Endodermal cell (in vitro differentiated cells): Measurements from ENCODE around the gene BMP6. TPM values are rescaled to one million over a fixed set of nuclear protein-coding genes. Genes with fewer than 3 reads are reported as not detected.

ENCODE experiments used
- DNase-seq: peaks from one replicate; pipeline ENCODE4 v3.0.0-alpha.2; 2017
- H3K27ac ChIP-seq: 2 replicates; pipeline ENCODE4 v1.5.1; 2013; ENCODE audit warnings: mild to moderate bottlenecking, low read depth, low read length, moderate library complexity
- H3K27me3 ChIP-seq: 2 replicates; pipeline ENCODE4 v1.6.1; 2013; ENCODE audit warnings: mild to moderate bottlenecking, low read length, moderate library complexity; ENCODE audit not compliant: insufficient read depth, control insufficient read depth, poor library complexity, severe bottlenecking
- H3K36me3 ChIP-seq: 2 replicates; pipeline ENCODE4 v1.7.0; 2013; ENCODE audit warnings: mild to moderate bottlenecking, low read length, moderate library complexity; ENCODE audit not compliant: control insufficient read depth, insufficient read depth
- H3K4me1 ChIP-seq: one replicate; pipeline ENCODE4 v1.7.0; 2013; ENCODE audit warnings: low read length; ENCODE audit not compliant: control insufficient read depth, insufficient read depth
- H3K4me3 ChIP-seq: 2 replicates; pipeline ENCODE4 v1.5.1; 2013; ENCODE audit warnings: mild to moderate bottlenecking, low read length, moderate library complexity
- H3K9ac ChIP-seq: 2 replicates; pipeline ENCODE4 v1.6.1; 2013; ENCODE audit warnings: mild to moderate bottlenecking, low read length, moderate library complexity; ENCODE audit not compliant: poor library complexity, severe bottlenecking; ENCODE audit errors: extremely low read depth
- H3K9me3 ChIP-seq: 2 replicates; pipeline ENCODE4 v1.6.1; 2013; ENCODE audit warnings: mild to moderate bottlenecking, low read length, moderate library complexity; ENCODE audit not compliant: control insufficient read depth
- H3K27ac Mint-ChIP-seq: 2 replicates; pipeline ENCODE4 v1.8.0; 2020; ENCODE audit warnings: mixed read lengths
- H3K27me3 Mint-ChIP-seq: 2 replicates; pipeline ENCODE4 v1.8.0; 2021; ENCODE audit warnings: mild to moderate bottlenecking, mixed read lengths; ENCODE audit not compliant: insufficient read depth
- H3K36me3 Mint-ChIP-seq: 2 replicates; pipeline ENCODE4 v1.8.0; 2020; ENCODE audit warnings: low read depth, mixed read lengths
- H3K4me1 Mint-ChIP-seq: 2 replicates; pipeline ENCODE4 v1.8.0; 2020; ENCODE audit warnings: mixed read lengths
- H3K4me3 Mint-ChIP-seq: 2 replicates; pipeline ENCODE4 v1.8.0; 2020; ENCODE audit warnings: mild to moderate bottlenecking, moderate library complexity, mixed read lengths
- H3K9me3 Mint-ChIP-seq: 2 replicates; pipeline ENCODE4 v1.8.0; 2020; ENCODE audit warnings: mild to moderate bottlenecking, mixed read lengths
- CTCF ChIP-seq: fragments of 200-600 bp; sonication (generic); conservative IDR thresholded peaks from 2 replicates; pipeline ENCODE4 v1.5.0; 2021; ENCODE audit warnings: antibody characterized with exemption, mild to moderate bottlenecking
- WGBS, 2 experiments: methylation state at CpG; one replicate each; pipeline versions ENCODE4 v1.1.5 to v1.1.7; 2013; ENCODE audit warnings: missing lambda C conversion rate in 2 of 2, mixed read lengths in 1 of 2; ENCODE audit not compliant: insufficient coverage in 1 of 2, insufficient read length in 1 of 2; 5-methylcytosine and 5-hydroxymethylcytosine counted together
- total RNA-seq, 2 donors: library from RNA; stranded (reverse); fragmentation: NEBNext Ultra II Directional in 1 of 2; extraction: Animal tissue kit (Norgen Biotek cat#: 25700) in 1 of 2; gene quantifications; 2 replicates in 1 of 2; 3 replicates in 1 of 2; pipeline ENCODE4 v1.2.1, GENCODE V29; 2021

BMP6 gene
- total RNA-seq, 2 donors from 2014 or later: 0.62 to 0.71 TPM

DNA sequence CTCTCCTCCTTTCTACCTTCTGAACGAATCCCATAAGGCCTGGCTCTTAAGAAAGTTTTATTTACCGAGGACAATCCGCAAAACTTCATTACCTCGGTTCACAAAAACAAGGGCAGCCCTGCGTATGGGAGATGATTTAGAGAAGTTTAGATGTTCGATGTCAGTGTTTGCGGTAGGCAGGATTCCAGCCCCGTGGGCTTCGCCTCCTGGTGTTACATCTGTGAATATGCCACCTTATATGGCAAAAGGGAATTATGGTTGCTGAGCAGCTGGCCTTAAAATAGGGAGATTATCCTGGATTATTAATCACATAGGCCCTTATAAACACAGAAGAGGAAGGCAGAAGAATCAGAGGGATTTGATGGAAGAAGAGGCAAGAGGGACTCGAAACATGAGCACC is 21.1 kb downstream of the BMP6 start:
- no peaks in the 10 kb centered on the region for H3K9me3 Mint-ChIP-seq
- no peak overlapping the region for H3K4me3 Mint-ChIP-seq
- Histone ChIP-seq H3K9me3 (no peaks in the 10 kb centered on the region), H3K27ac (no peak overlapping the region), H3K36me3 (no peaks in the 10 kb centered on the region), H3K4me3 (no peak overlapping the region), H3K4me1 (no peaks in the 10 kb centered on the region), H3K9ac (no peak overlapping the region), H3K27me3 (peaks cover 36% of the 10 kb centered on the region)
- H3K27me3 Mint-ChIP-seq: peaks cover 17% of the 10 kb centered on the region
- no peak for DNase-seq
- no peaks in the 10 kb centered on the region for H3K36me3 Mint-ChIP-seq
- 89 to 94% methylated on average over 3 to 10 of the region's 10 CpGs for WGBS, 2 experiments
- peaks cover 7% of the 10 kb centered on the region for H3K4me1 Mint-ChIP-seq
- H3K27ac Mint-ChIP-seq: no peak overlapping the region
- peak; percentile 42 for TF ChIP-seq CTCF

GRCh38 chr6:7747433-7747832 is 21.5 kb downstream of the BMP6 start:
- H3K9me3 Mint-ChIP-seq: no peaks in the 10 kb centered on the region
- H3K4me1 Mint-ChIP-seq: peaks cover 3% of the 10 kb centered on the region
- no peak for TF ChIP-seq CTCF
- Histone ChIP-seq H3K4me3 (no peak overlapping the region), H3K9me3 (no peaks in the 10 kb centered on the region), H3K27ac (no peak overlapping the region), H3K36me3 (no peaks in the 10 kb centered on the region), H3K9ac (no peak overlapping the region), H3K4me1 (no peaks in the 10 kb centered on the region), H3K27me3 (peaks cover 40% of the 10 kb centered on the region)
- DNase-seq: no peak
- 88 to 95% methylated on average over 4 to 5 of the region's 5 CpGs for WGBS, 2 experiments
- H3K27ac Mint-ChIP-seq: no peak overlapping the region
- no peak overlapping the region for H3K4me3 Mint-ChIP-seq
- peaks cover 15% of the 10 kb centered on the region for H3K27me3 Mint-ChIP-seq
- no peaks in the 10 kb centered on the region for H3K36me3 Mint-ChIP-seq

- H3K9me3 Mint-ChIP-seq: no peaks in the 10 kb centered on the region
- H3K27me3 Mint-ChIP-seq: peaks cover 18% of the 10 kb centered on the region
- no peak for DNase-seq
- H3K4me3 Mint-ChIP-seq: no peak overlapping the region
- no peak overlapping the region for H3K9ac ChIP-seq
- no peak overlapping the region for H3K4me3 ChIP-seq
- H3K9me3 ChIP-seq: no peaks in the 10 kb centered on the region
- H3K36me3 Mint-ChIP-seq: no peaks in the 10 kb centered on the region
- H3K4me1 Mint-ChIP-seq: no peaks in the 10 kb centered on the region
- TF ChIP-seq CTCF: no peak
- no peaks in the 10 kb centered on the region for H3K4me1 ChIP-seq
- no peak overlapping the region for H3K27ac ChIP-seq
- no peaks in the 10 kb centered on the region for H3K36me3 ChIP-seq
- peaks cover 45% of the 10 kb centered on the region for H3K27me3 ChIP-seq
- WGBS, 2 experiments: 95 to 100% methylated on average over 1 to 2 of the region's 2 CpGs
- H3K27ac Mint-ChIP-seq: no peak overlapping the region
Observed at GRCh38 chr6:7747901-7748504, 22.1 kb downstream of the BMP6 start.
